Neural cell (in vitro differentiated cells): ENCODE measurements around the gene WWC2. TPM values are rescaled to one million over a fixed set of nuclear protein-coding genes. Genes with fewer than 3 reads are reported as not detected.

ENCODE experiments used
- H2AFZ ChIP-seq: fragments of 200-600, 300-800 bp; sonication (generic), shearing (Covaris generic); 2 replicates; pipeline ENCODE4 v1.6.0; 2014; ENCODE audit warnings: low read depth, mild to moderate bottlenecking, antibody characterized with exemption, low read length, moderate library complexity
- H3F3A ChIP-seq: fragments of 200-600 bp; shearing (Covaris generic); 2 replicates; pipeline ENCODE4 v1.6.1; 2016; ENCODE audit warnings: mild to moderate bottlenecking, moderate library complexity, mixed read lengths, antibody characterized with exemption, low read length; ENCODE audit not compliant: insufficient read depth, poor library complexity, severe bottlenecking
- H3K27ac ChIP-seq: fragments of 200-600, 300-800 bp; sonication (generic), shearing (Covaris generic); 2 replicates; pipeline ENCODE4 v1.5.1; 2014; ENCODE audit warnings: mild to moderate bottlenecking, low read length, moderate library complexity
- H3K27me3 ChIP-seq: fragments of 300-800, 200-600 bp; sonication (generic), shearing (Covaris generic); 2 replicates; pipeline ENCODE4 v1.6.0; 2014; ENCODE audit warnings: mild to moderate bottlenecking, low read depth, low read length, moderate library complexity; ENCODE audit not compliant: insufficient read depth
- H3K36me3 ChIP-seq: fragments of 300-800, 200-600 bp; sonication (generic), shearing (Covaris generic); 2 replicates; pipeline ENCODE4 v1.5.1; 2014; ENCODE audit warnings: mild to moderate bottlenecking, antibody characterized with exemption, low read length, moderate library complexity; ENCODE audit not compliant: insufficient read depth
- H3K4me2 ChIP-seq: fragments of 300-800, 200-600 bp; sonication (generic), shearing (Covaris generic); 2 replicates; pipeline ENCODE4 v1.6.0; 2014; ENCODE audit warnings: mild to moderate bottlenecking, low read length
- H3K4me3 ChIP-seq: fragments of 300-800, 200-600 bp; sonication (generic), shearing (Covaris generic); 2 replicates; pipeline ENCODE4 v1.5.1; 2014; ENCODE audit warnings: mild to moderate bottlenecking, low read length, moderate library complexity
- H3K79me2 ChIP-seq: fragments of 200-600 bp; shearing (Covaris generic); replicated peaks from 2 replicates; pipeline ENCODE4 v1.6.0; 2014; ENCODE audit warnings: mild to moderate bottlenecking, low read length, moderate library complexity; ENCODE audit not compliant: insufficient read depth
- H3K9ac ChIP-seq: fragments of 300-800, 200-600 bp; sonication (generic), shearing (Covaris generic); 2 replicates; pipeline ENCODE4 v1.6.1; 2016; ENCODE audit warnings: mild to moderate bottlenecking, low read length, mixed read lengths
- H3K9me2 ChIP-seq: fragments of 200-600 bp; shearing (Covaris generic); 2 replicates; pipeline ENCODE4 v1.6.1; 2016; ENCODE audit warnings: mild to moderate bottlenecking, low read length, mixed read lengths; ENCODE audit not compliant: insufficient read depth
- H3K9me3 ChIP-seq: fragments of 200-600, 300-800 bp; sonication (generic), shearing (Covaris generic); 2 replicates; pipeline ENCODE4 v1.6.1; 2016; ENCODE audit warnings: mild to moderate bottlenecking, mixed run types, low read length, moderate library complexity, mixed read lengths
- H4K20me1 ChIP-seq: fragments of 200-600 bp; shearing (Covaris generic); 2 replicates; pipeline ENCODE4 v1.6.1; 2016; ENCODE audit warnings: mild to moderate bottlenecking, mixed run types; ENCODE audit not compliant: insufficient read depth
- CTCF ChIP-seq: fragments of 450-650 bp; IDR thresholded peaks from 2 replicates; pipeline ENCODE4 v1.5.1; 2014; ENCODE audit warnings: antibody characterized with exemption, mild to moderate bottlenecking, moderate library complexity; ENCODE audit not compliant: poor library complexity, severe bottlenecking
- EP300 ChIP-seq: fragments of 450-650 bp; conservative IDR thresholded peaks from 2 replicates; pipeline ENCODE4 v1.6.1; 2014; ENCODE audit warnings: antibody characterized with exemption, mild to moderate bottlenecking, moderate library complexity; ENCODE audit not compliant: poor library complexity, severe bottlenecking
- EZH2 ChIP-seq: fragments of 200-600, 300-800 bp; shearing (Covaris generic), sonication (generic); IDR thresholded peaks from 2 replicates; pipeline ENCODE4 v1.6.1; 2014; ENCODE audit warnings: antibody characterized with exemption, low read length, borderline replicate concordance, mild to moderate bottlenecking; ENCODE audit not compliant: insufficient read depth, poor library complexity, severe bottlenecking
- MXI1 ChIP-seq: fragments of 450-650 bp; conservative IDR thresholded peaks from 2 replicates; pipeline ENCODE4 v1.6.1; 2014; ENCODE audit warnings: antibody characterized with exemption, mild to moderate bottlenecking; ENCODE audit not compliant: poor library complexity, severe bottlenecking
- POLR2AphosphoS5 ChIP-seq: IDR thresholded peaks from 2 replicates; pipeline ENCODE4 v1.6.1; 2012
- RAD21 ChIP-seq: fragments of 450-650 bp; conservative IDR thresholded peaks from 2 replicates; pipeline ENCODE4 v1.6.1; 2014; ENCODE audit warnings: antibody characterized with exemption, mild to moderate bottlenecking, moderate library complexity
- REST ChIP-seq: IDR thresholded peaks from 2 replicates; pipeline ENCODE4 v1.6.1; 2012; ENCODE audit warnings: borderline replicate concordance
- SMC3 ChIP-seq: fragments of 450-650 bp; conservative IDR thresholded peaks from 2 replicates; pipeline ENCODE4 v1.6.1; 2014; ENCODE audit warnings: antibody characterized with exemption, mild to moderate bottlenecking, moderate library complexity; ENCODE audit not compliant: poor library complexity
- TAF1 ChIP-seq: IDR thresholded peaks from 2 replicates; pipeline ENCODE4 v1.6.1; 2012; ENCODE audit warnings: low read depth
- polyA plus RNA-seq: library from polyadenylated mRNA; depleted of rRNA; stranded (reverse); fragments of >200 nt; gene quantifications from 2 replicates; pipeline ENCODE4 v1.2.3, GENCODE V29; 2014

WWC2 gene
- polyA plus RNA-seq, 1 donor from 2014 or later, result 5.7 TPM

GRCh38 chr4:183094393-183095198, 4.5 kb upstream of the WWC2 start:
- Histone ChIP-seq H3K4me2 (no peak overlapping the region), H4K20me1 (no peaks in the 10 kb centered on the region), H3K79me2 (no peaks in the 10 kb centered on the region), H3K4me3 (no peak overlapping the region), H3K9ac (no peak overlapping the region), H3K9me3 (no peaks in the 10 kb centered on the region), H3K36me3 (no peaks in the 10 kb centered on the region), H2AFZ (no peak overlapping the region), H3K27ac (no peak overlapping the region), H3K9me2 (no peaks in the 10 kb centered on the region), H3F3A (no peaks in the 10 kb centered on the region), H3K27me3 (peaks cover 30% of the 10 kb centered on the region)
- TF ChIP-seq TAF1, result no peak
- TF ChIP-seq RAD21, result no peak
- TF ChIP-seq MXI1, result no peak
- TF ChIP-seq CTCF, result no peak
- no peak for TF ChIP-seq POLR2AphosphoS5
- TF ChIP-seq REST, result no peak
- TF ChIP-seq SMC3, result no peak
- TF ChIP-seq EP300, result no peak
- TF ChIP-seq EZH2, result no peak

GRCh38 chr4:183095199-183095512, 3.9 kb upstream of the WWC2 start:
- H3K79me2 ChIP-seq, result no peaks in the 10 kb centered on the region
- no peak overlapping the region for H3K27ac ChIP-seq
- no peak overlapping the region for H3K9ac ChIP-seq
- no peak overlapping the region for H3K4me3 ChIP-seq
- H3K9me2 ChIP-seq, result no peaks in the 10 kb centered on the region
- H3K9me3 ChIP-seq, result no peaks in the 10 kb centered on the region
- TF ChIP-seq EP300 (no peak), CTCF (no peak), POLR2AphosphoS5 (no peak), TAF1 (no peak), MXI1 (no peak), RAD21 (no peak), REST (no peak), SMC3 (no peak), EZH2 (no peak)
- H3K4me2 ChIP-seq, result no peak overlapping the region
- no peak overlapping the region for H2AFZ ChIP-seq
- no peaks in the 10 kb centered on the region for H3F3A ChIP-seq
- H3K27me3 ChIP-seq, result peaks cover 30% of the 10 kb centered on the region
- H3K36me3 ChIP-seq, result no peaks in the 10 kb centered on the region
- H4K20me1 ChIP-seq, result no peaks in the 10 kb centered on the region
